ENCODE data around the gene RIMBP2.
"Not testable (repeated sequence)": the region's sequence is repeated elsewhere in the genome, so short reads cannot be mapped to it uniquely, and the experiment has no call there.

RIMBP2 gene

DNA sequence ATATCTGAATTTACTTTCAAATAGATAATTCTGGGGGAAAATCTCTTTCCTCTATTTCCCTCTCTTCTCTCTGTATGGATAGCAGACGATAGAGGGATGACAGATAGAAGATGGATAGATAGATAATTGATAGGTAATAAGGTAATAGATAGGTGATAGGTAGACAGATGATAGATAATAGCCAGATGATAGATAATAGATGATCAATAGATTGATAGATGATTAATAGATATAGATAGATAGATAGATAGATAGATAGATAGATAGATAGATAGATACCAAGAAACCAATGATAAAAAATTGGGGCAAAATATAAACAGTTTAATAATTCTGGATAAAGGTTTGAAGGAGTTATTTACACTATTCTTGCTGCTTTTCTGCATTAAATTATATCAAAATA lies 26.6 kb upstream of the RIMBP2 start:
- in situ Hi-C loops (cut with HindIII; ENCODE audit: low sequenced_read_pairs) = loop anchor here (10.0 kb wide), 1 partner anchor 78 kb away; no protein-coding TSS in a partner anchor

DNA sequence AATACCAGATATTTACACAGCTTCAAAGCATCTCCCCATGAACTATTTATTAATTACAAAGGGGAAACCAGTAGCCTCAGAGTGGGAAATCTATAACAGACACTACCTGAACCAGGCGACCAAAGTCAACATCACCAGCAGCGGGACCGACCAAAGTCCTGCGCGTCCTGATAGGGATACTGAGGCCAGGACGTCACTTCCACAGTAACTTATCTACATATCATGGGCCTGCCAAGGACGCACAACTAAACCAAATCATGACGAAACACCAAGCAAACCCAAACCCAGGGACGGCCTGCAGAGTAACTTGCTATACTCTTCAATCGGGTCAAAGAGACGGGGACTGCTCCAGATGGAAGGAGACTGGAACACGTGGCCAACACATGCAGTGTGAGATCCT lies 26.0 kb upstream of the RIMBP2 start:
- in situ Hi-C loops (cut with HindIII; ENCODE audit: low sequenced_read_pairs) = loop anchor here (10.0 kb wide), 1 partner anchor 77 kb away; no protein-coding TSS in a partner anchor

- in situ Hi-C loops (cut with HindIII; ENCODE audit: low sequenced_read_pairs) = no loop called here
Observed at GRCh38 chr12:130739571-130739970, 23.5 kb upstream of the RIMBP2 start.

- in situ Hi-C loops (cut with HindIII; ENCODE audit: low sequenced_read_pairs) = not testable (repeated sequence)
Observed at GRCh38 chr12:130738403-130738802, 22.3 kb upstream of the RIMBP2 start.

DNA sequence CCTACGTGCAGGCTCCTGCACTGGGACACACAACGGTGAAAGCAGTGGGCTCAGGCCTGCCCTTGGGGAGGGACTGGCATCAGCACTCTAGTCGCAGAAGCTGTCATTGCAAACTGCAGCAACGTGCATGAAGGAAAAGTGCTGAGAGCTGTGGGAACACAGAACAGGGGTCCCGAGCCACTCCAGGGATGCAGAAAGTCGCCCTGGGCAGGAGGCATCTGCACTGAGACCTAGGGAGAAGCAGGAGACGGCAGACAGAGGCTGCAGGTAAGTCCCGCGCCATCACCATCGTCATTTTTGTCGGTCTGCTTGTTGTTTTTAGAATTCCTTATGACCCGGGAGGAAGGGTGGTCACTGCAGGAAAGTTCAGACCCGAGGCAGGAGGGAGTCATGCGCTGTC lies 21.6 kb upstream of the RIMBP2 start:
- in situ Hi-C loops (cut with HindIII; ENCODE audit: low sequenced_read_pairs) = no loop called here

DNA sequence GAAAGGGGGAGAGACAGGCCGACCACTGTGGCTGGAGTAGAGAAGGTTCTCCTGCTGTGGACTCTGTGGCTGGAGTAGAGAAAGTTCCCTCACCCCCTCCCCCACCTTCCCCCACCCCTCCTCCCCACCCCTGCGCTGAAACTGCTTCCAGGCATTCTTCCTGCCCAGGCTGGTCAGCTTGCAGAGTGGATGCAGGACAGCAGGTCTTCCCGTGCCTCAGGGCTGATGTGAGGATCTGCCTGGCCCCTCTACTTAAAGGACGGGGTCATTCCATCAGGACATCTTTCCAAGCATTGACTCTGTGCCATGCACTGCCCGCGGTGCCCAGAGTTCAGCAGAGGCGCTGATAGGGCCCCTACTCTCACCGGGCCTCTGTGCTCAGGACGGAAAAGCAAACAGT lies 13.2 kb upstream of the RIMBP2 start:
- in situ Hi-C loops (cut with HindIII; ENCODE audit: low sequenced_read_pairs) = no loop called here

DNA sequence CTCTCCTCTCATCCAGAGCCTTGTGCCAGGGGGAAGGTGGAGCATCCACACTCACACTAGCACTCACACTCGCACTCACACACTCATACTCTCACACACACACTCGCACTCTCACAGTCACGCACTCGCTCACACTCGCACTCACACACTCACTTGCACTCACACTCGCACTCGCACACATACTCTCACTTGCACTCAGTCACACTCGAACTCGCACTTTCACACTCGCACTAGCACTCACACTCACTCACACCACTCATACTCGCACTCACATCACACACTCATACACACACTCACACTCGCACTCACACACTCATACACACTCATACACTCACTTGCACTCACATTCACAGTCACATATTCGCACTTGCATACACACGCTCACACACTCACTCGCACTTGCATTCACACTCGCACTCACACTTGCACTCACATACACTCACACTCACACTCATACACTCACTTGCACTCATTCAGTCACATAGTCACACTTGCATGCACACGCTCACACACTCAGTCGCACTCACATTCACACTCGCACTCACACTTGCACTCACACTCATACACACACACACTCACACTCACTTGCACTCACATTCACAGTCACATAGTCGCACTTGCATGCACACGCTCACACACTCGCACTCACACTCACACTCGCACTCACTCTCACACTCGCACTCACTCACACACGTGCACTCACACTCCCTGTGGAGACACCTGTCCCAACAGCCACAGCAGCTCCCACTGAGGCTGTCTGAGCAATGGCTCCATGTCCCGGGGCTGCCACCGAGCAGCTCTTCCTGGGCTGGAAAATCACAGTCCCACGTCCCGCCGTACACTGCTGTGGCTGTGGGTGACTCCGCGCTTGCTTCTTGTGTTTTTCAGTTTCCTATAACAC lies 12.3 kb upstream of the RIMBP2 start:
- in situ Hi-C loops (cut with HindIII; ENCODE audit: low sequenced_read_pairs) = no loop called here

GRCh38 chr12:130719263-130719859 lies 3.3 kb upstream of the RIMBP2 start:
- in situ Hi-C loops (cut with HindIII; ENCODE audit: low sequenced_read_pairs) = no loop called here

GRCh38 chr12:130717752-130718151 lies 1.7 kb upstream of the RIMBP2 start:
- in situ Hi-C loops (cut with HindIII; ENCODE audit: low sequenced_read_pairs) = no loop called here

DNA sequence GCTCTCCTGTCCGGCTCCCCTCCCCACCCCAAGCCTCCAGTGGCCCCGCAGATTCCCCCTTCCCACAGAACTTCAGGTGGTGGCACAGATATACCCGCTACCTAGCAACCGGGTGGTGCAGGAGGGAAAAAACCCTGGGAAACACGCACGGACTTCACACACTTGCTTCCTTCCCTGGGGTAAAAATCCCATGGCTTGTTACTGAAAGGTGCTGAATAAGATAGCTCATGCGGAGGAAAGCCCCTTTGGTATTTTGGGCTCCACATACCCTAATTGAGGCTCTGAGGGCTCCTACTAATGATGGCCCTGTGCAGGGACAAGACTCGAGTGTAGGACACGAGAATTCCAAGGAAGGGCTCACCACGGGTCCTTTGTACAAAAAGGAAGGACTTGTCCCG lies 869 bp upstream of the RIMBP2 start:
- in situ Hi-C loops (cut with HindIII; ENCODE audit: low sequenced_read_pairs) = no loop called here

- in situ Hi-C loops (cut with HindIII; ENCODE audit: low sequenced_read_pairs) = no loop called here
Observed at GRCh38 chr12:130715150-130715997, 725 bp downstream of the RIMBP2 start.

GRCh38 chr12:130714591-130715149 lies 1.4 kb downstream of the RIMBP2 start:
- in situ Hi-C loops (cut with HindIII; ENCODE audit: low sequenced_read_pairs) = no loop called here

GRCh38 chr12:130714091-130714590 lies 2.0 kb downstream of the RIMBP2 start:
- in situ Hi-C loops (cut with HindIII; ENCODE audit: low sequenced_read_pairs) = no loop called here

GRCh38 chr12:130713581-130713991 lies 2.5 kb downstream of the RIMBP2 start:
- in situ Hi-C loops (cut with HindIII; ENCODE audit: low sequenced_read_pairs) = no loop called here

- in situ Hi-C loops (cut with HindIII; ENCODE audit: low sequenced_read_pairs) = no loop called here
Observed at GRCh38 chr12:130712346-130713065, 3.6 kb downstream of the RIMBP2 start.

DNA sequence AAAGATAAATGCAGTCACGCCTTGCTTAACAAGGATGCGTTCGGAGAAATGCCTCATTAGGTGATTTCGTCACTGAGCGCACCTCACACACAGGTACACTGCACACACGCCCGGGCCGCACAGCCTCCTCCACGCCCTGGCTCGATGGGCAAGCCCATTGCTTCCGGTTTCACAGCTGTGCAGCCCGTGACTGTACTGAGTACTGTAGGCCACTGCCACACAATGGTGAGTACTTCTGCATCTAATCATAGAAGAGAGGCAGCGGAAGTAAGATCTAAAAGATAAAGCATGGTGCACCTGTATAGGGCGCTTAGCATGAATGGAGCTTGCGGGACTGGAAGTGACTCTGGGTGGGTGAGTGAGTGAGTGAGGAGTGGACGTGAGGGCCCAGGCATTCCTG lies 4.3 kb downstream of the RIMBP2 start:
- in situ Hi-C loops (cut with HindIII; ENCODE audit: low sequenced_read_pairs) = no loop called here

- in situ Hi-C loops (cut with HindIII; ENCODE audit: low sequenced_read_pairs) = no loop called here
Observed at GRCh38 chr12:130710733-130711080, 5.4 kb downstream of the RIMBP2 start.

GRCh38 chr12:130709971-130710732 lies 5.9 kb downstream of the RIMBP2 start:
- in situ Hi-C loops (cut with HindIII; ENCODE audit: low sequenced_read_pairs) = no loop called here

DNA sequence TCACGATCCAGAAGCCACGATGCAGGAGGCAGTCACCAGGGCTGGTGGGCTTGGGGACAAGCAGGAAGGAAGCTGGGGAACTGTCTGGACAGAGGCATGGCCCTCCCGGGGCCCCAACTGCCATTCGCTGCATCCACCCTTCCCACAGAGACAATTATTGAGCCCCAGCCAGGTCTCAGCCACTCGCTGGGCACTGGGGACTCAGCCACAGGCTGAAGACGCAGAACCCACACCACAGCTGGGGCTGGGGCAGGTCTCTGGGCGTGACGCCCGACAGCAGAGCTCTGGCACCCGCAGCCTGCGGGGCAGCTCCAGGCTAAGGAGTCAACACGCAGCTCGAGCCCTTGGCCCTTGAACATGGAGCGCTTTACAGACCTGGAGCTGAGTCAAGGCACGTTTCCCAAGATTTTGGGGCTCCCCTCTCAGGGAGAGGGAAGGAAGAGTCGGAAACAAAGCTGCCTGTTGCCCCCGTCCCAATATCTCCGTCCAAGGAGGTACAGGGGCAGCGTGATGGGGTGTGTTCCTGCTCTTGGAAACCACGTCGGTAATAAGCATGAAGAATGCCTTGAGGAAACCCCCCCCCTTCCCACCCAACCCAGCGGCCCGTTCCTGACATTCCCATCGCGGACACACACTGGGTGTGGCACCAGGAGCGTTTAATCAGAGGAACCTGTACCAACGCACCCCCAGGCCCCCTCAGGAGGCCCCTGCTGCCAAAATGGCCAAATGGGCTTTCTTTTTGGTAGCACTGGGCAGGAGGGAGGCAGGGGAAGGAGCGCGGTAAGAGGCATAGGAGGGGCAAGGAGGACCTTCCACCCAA lies 6.7 kb downstream of the RIMBP2 start:
- in situ Hi-C loops (cut with HindIII; ENCODE audit: low sequenced_read_pairs) = no loop called here
